Prostate gland (tissue), 2 donors: ENCODE data around the gene FAS. TPM values are rescaled to one million over a fixed set of nuclear protein-coding genes. Genes with fewer than 3 reads are reported as not detected.

Source experiments
- DNase-seq: peaks from one replicate; pipeline ENCODE4 v3.0.0-alpha.2; 2019; ENCODE audit warnings: low spot score
- H3K27ac ChIP-seq, 2 donors: fragments of 200-600 bp; sonication (generic); 2 replicates each; pipeline ENCODE4 v1.5.1; 2017 to 2019
- H3K27me3 ChIP-seq: fragments of 200-600 bp; sonication (generic); replicated peaks from 2 replicates; pipeline ENCODE4 v1.5.1; 2019; ENCODE audit not compliant: insufficient read depth
- H3K36me3 ChIP-seq, 2 donors: fragments of 200-600 bp; sonication (generic); 1 replicate in 1 of 2; 2 replicates in 1 of 2; pipeline versions ENCODE4 v1.5.1 to v1.8.1; 2017 to 2019
- H3K4me1 ChIP-seq: fragments of 200-600 bp; sonication (generic); replicated peaks from 2 replicates; pipeline ENCODE4 v1.5.1; 2019
- H3K4me3 ChIP-seq, 2 donors: fragments of 200-600 bp; sonication (generic); 2 replicates each; pipeline ENCODE4 v1.5.1; 2017 to 2019
- H3K9me3 ChIP-seq: fragments of 200-600 bp; sonication (generic); 2 replicates; pipeline ENCODE4 v1.5.1; 2017
- CTCF ChIP-seq, 4 experiments: fragments of 200-600 bp in 2 of 4; fragments of 450-650 bp in 2 of 4; sonication (generic) in 2 of 4; IDR thresholded peaks; 1 replicate in 3 of 4; 2 replicates in 1 of 4; pipeline ENCODE4 v1.5.1; 2016 to 2019; ENCODE audit warnings: antibody characterized with exemption in 4 of 4, mild to moderate bottlenecking in 2 of 4, moderate library complexity in 2 of 4
- POLR2A ChIP-seq: fragments of 450-650 bp; IDR thresholded peaks from one replicate; pipeline ENCODE4 v1.6.1; 2016; ENCODE audit warnings: antibody characterized with exemption, mild to moderate bottlenecking
- POLR2AphosphoS5 ChIP-seq: sonication (generic); formaldehyde crosslinking; IDR thresholded peaks from one replicate; pipeline ENCODE4 v1.6.1; 2017; ENCODE audit warnings: antibody characterized with exemption
- WGBS: methylation state at CpG from one replicate; pipeline ENCODE4 v1.1.5; 2018; 5-methylcytosine and 5-hydroxymethylcytosine counted together
- intact Hi-C: fragments of 100-400 bp; cut with DNase I; formaldehyde crosslinking; loops from one replicate; pipeline ENCODE4 v1.14.2; 2022
- total RNA-seq, 2 donors: library from RNA; depleted of rRNA; stranded (reverse); fragments of >200 nt; gene quantifications; one replicate each; pipeline ENCODE4 v1.1.0, GENCODE V29; 2016

Gene FAS
- total RNA-seq, 2 donors from 2014 or later, result 13.7 to 17.7 TPM

- H3K4me1 ChIP-seq, result no peaks in the 10 kb centered on the region
- no peaks in the 10 kb centered on the region for H3K36me3 ChIP-seq
- 19% methylated on average over 2 of the region's 2 CpGs for WGBS
- no peaks in the 10 kb centered on the region for H3K27me3 ChIP-seq
- H3K9me3 ChIP-seq, result no peaks in the 10 kb centered on the region
- TF ChIP-seq POLR2A, result no peak
- peak; percentile 61 to 91 (median 74) for TF ChIP-seq CTCF (IDR thresholded peaks at IDR 0.05)
- TF ChIP-seq POLR2AphosphoS5, result no peak
- no peak overlapping the region for H3K27ac ChIP-seq
- DNase-seq, result peak; percentile 26
- no peak overlapping the region for H3K4me3 ChIP-seq
- intact Hi-C loops, result loop anchor here (2.0 kb wide), 1 partner anchor 48 kb away; no protein-coding TSS in a partner anchor
These were observed 3.9 kb upstream of the FAS start for GRCh38 chr10:88986549-88987242.

- intact Hi-C loops, result loop anchor here (2.0 kb wide), 1 partner anchor 48 kb away; no protein-coding TSS in a partner anchor
- no peak overlapping the region for H3K4me3 ChIP-seq
- H3K4me1 ChIP-seq, result no peaks in the 10 kb centered on the region
- no peaks in the 10 kb centered on the region for H3K36me3 ChIP-seq
- DNase-seq, result no peak
- no peaks in the 10 kb centered on the region for H3K9me3 ChIP-seq
- no peak overlapping the region for H3K27ac ChIP-seq
- no peaks in the 10 kb centered on the region for H3K27me3 ChIP-seq
- TF ChIP-seq POLR2A (no peak), POLR2AphosphoS5 (no peak), CTCF (IDR thresholded peaks at IDR 0.05) (no peak)
These were observed 3.3 kb upstream of the FAS start for GRCh38 chr10:88987243-88987725.

GRCh38 chr10:88987840-88988239 lies 2.8 kb upstream of the FAS start:
- no peaks in the 10 kb centered on the region for H3K36me3 ChIP-seq
- no peaks in the 10 kb centered on the region for H3K27me3 ChIP-seq
- WGBS, result 48% methylated on average over 2 of the region's 2 CpGs
- TF ChIP-seq POLR2A (no peak), CTCF (IDR thresholded peaks at IDR 0.05) (no peak), POLR2AphosphoS5 (no peak)
- no peak overlapping the region for H3K4me3 ChIP-seq
- H3K27ac ChIP-seq, result no peak overlapping the region
- intact Hi-C loops, result loop anchor here (2.0 kb wide), 1 partner anchor 49 kb away; no protein-coding TSS in a partner anchor
- no peaks in the 10 kb centered on the region for H3K9me3 ChIP-seq
- no peak for DNase-seq
- H3K4me1 ChIP-seq, result no peaks in the 10 kb centered on the region

GRCh38 chr10:88989423-88989822 lies 1.2 kb upstream of the FAS start:
- H3K4me1 ChIP-seq, result no peaks in the 10 kb centered on the region
- no peak for DNase-seq

More at GRCh38 chr10:88989423-88989822, 1.2 kb upstream of the FAS start:
- H3K36me3 ChIP-seq, result no peaks in the 10 kb centered on the region
- H3K9me3 ChIP-seq, result no peaks in the 10 kb centered on the region
- no peak overlapping the region for H3K4me3 ChIP-seq
- no peaks in the 10 kb centered on the region for H3K27me3 ChIP-seq
- intact Hi-C loops, result no loop called here
- TF ChIP-seq POLR2A (no peak), POLR2AphosphoS5 (no peak), CTCF (IDR thresholded peaks at IDR 0.05) (no peak)
- H3K27ac ChIP-seq, result peak overlapping the region; percentile 87 to 95
- 56% methylated on average over 2 of the region's 2 CpGs for WGBS
